Suppressor macrophage treated with lipopolysaccharide for 1 hour (primary cell): ENCODE results near the gene CFAP251.
A peak's percentile ranks its signal among the peaks of the same experiment; 100 is the strongest.

ENCODE experiments used
- DNase-seq, 3 donors: peaks; one replicate each; pipeline ENCODE4 v3.0.0-alpha.2; 2020 to 2022

The CFAP251 gene

GRCh38 chr12:121949648-121950397 lies 31.4 kb downstream of the CFAP251 start:
- DNase-seq = no peak

- no peak for DNase-seq
These were observed 34.8 kb downstream of the CFAP251 start for GRCh38 chr12:121953117-121953692.

GRCh38 chr12:121953695-121954094 lies 35.3 kb downstream of the CFAP251 start:
- DNase-seq = no peak

GRCh38 chr12:121955258-121956237 lies 37.2 kb downstream of the CFAP251 start:
- DNase-seq = peak; percentile 31 to 39 (median 36)

GRCh38 chr12:121957861-121958515 lies 39.6 kb downstream of the CFAP251 start:
- no peak for DNase-seq

- no peak for DNase-seq
These were observed 40.3 kb downstream of the CFAP251 start for GRCh38 chr12:121958541-121959240.

GRCh38 chr12:121960541-121960940 lies 42.1 kb downstream of the CFAP251 start:
- DNase-seq = no peak

- no peak for DNase-seq
These were observed 42.9 kb downstream of the CFAP251 start for GRCh38 chr12:121961195-121961879.

- no peak for DNase-seq
These were observed 45.1 kb downstream of the CFAP251 start for GRCh38 chr12:121963341-121964018.

- no peak for DNase-seq
These were observed 46.6 kb downstream of the CFAP251 start for GRCh38 chr12:121964813-121965643.

- DNase-seq = no peak
These were observed 48.6 kb downstream of the CFAP251 start for GRCh38 chr12:121966959-121967358.

GRCh38 chr12:121968876-121969275 lies 50.5 kb downstream of the CFAP251 start:
- peak; percentile 65 to 78 (median 69) for DNase-seq

- no peak for DNase-seq
These were observed 51.3 kb downstream of the CFAP251 start for GRCh38 chr12:121969726-121970125.

- DNase-seq = peak in 2 of 3 donors; percentile 12 to 32
These were observed 52.3 kb downstream of the CFAP251 start for GRCh38 chr12:121970581-121971300.

GRCh38 chr12:121974026-121974985 lies 55.9 kb downstream of the CFAP251 start:
- no peak for DNase-seq

- no peak for DNase-seq
These were observed 56.6 kb downstream of the CFAP251 start for GRCh38 chr12:121975021-121975420.

- no peak for DNase-seq
These were observed 58.6 kb downstream of the CFAP251 start for GRCh38 chr12:121976950-121977349.
